IMR-90 (cell line): Measurements from ENCODE around the gene LCAT. TPM values are rescaled to one million over a fixed set of nuclear protein-coding genes. Genes with fewer than 3 reads are reported as not detected.

Experiments used
- ATAC-seq: fragments of 200-7000 bp; cut with Tn5 transposase; 2 replicates; pipeline ENCODE4 v1.9.1; 2020; ENCODE audit warnings: low read depth, mild to moderate bottlenecking, moderate library complexity
- BruUV-seq: library from RNA; stranded (reverse); fragments of 400-500 nt; replicated peaks from 2 replicates; lab custom pipeline; 2021; lab: Mats Ljungman, UMichigan
- CTCF ChIA-PET: fragments of 300-600 bp; formaldehyde crosslinking; extraction: SDS; loops from one replicate; lab custom pipeline; 2021; ENCODE audit warnings: antibody characterized with exemption; lab: Yijun Ruan, JAX
- POLR2A ChIA-PET: fragments of 300-600 bp; sonication (Branson Sonifier 250); formaldehyde crosslinking; loops from one replicate; lab custom pipeline; 2022; ENCODE audit warnings: antibody characterized with exemption; ENCODE audit not compliant: unreplicated experiment; lab: Charles Lee
- DNase-seq: peaks from one replicate; pipeline ENCODE4 v3.0.0; 2013
- H2AFZ ChIP-seq: replicated peaks from 2 replicates; pipeline ENCODE3; 2013; ENCODE audit warnings: low read length, mild to moderate bottlenecking; ENCODE audit not compliant: poor library complexity
- H2AK5ac ChIP-seq: 2 replicates; pipeline ENCODE4 v1.6.1; 2013; ENCODE audit warnings: low read depth, low read length, inconsistent platforms
- H2AK9ac ChIP-seq: replicated peaks from 2 replicates; pipeline ENCODE3; 2013; ENCODE audit warnings: mild to moderate bottlenecking, low read depth, low read length, moderate library complexity; ENCODE audit not compliant: poor library complexity
- H2BK120ac ChIP-seq: 2 replicates; pipeline ENCODE4 v1.6.1; 2013; ENCODE audit warnings: low read depth, low read length, inconsistent platforms
- H2BK15ac ChIP-seq: 3 replicates; pipeline ENCODE4 v1.6.1; 2013; ENCODE audit warnings: low read depth, low read length, inconsistent platforms
- H2BK20ac ChIP-seq: 2 replicates; pipeline ENCODE4 v1.6.1; 2013; ENCODE audit warnings: low read depth, mild to moderate bottlenecking, inconsistent platforms, low read length, moderate library complexity
- H2BK5ac ChIP-seq: 2 replicates; pipeline ENCODE4 v1.6.1; 2013; ENCODE audit warnings: mild to moderate bottlenecking, low read depth, low read length, inconsistent platforms; ENCODE audit not compliant: poor library complexity, severe bottlenecking
- H3K14ac ChIP-seq: replicated peaks from 2 replicates; pipeline ENCODE4 v1.6.1; 2013; ENCODE audit warnings: low read depth, low read length, inconsistent platforms
- H3K18ac ChIP-seq: 2 replicates; pipeline ENCODE4 v1.6.1; 2013; ENCODE audit warnings: low read depth, low read length, control low read depth
- H3K23ac ChIP-seq: 2 replicates; pipeline ENCODE4 v1.6.1; 2013; ENCODE audit warnings: low read depth, low read length, inconsistent platforms
- H3K27ac ChIP-seq: 2 replicates; pipeline ENCODE4 v1.5.1; 2013; ENCODE audit warnings: mild to moderate bottlenecking, control low read depth, low read length; ENCODE audit not compliant: insufficient read depth
- H3K27me3 ChIP-seq: 2 replicates; pipeline ENCODE4 v1.6.1; 2013; ENCODE audit warnings: low read length; ENCODE audit not compliant: control insufficient read depth, insufficient read depth
- H3K36me3 ChIP-seq: 2 replicates; pipeline ENCODE4 v1.6.1; 2013; ENCODE audit warnings: low read length, mixed read lengths; ENCODE audit not compliant: control insufficient read depth, insufficient read depth
- H3K4ac ChIP-seq: 2 replicates; pipeline ENCODE4 v1.6.1; 2013; ENCODE audit warnings: low read depth, low read length, inconsistent platforms
- H3K4me1 ChIP-seq: 2 replicates; pipeline ENCODE4 v1.6.1; 2013; ENCODE audit warnings: low read length, mixed read lengths; ENCODE audit not compliant: control insufficient read depth, insufficient read depth
- H3K4me2 ChIP-seq: 2 replicates; pipeline ENCODE4 v1.6.1; 2013; ENCODE audit warnings: low read depth, mild to moderate bottlenecking, control low read depth, low read length, moderate library complexity
- H3K4me3 ChIP-seq: 2 replicates; pipeline ENCODE4 v1.5.1; 2013; ENCODE audit warnings: low read depth, mild to moderate bottlenecking, control low read depth, low read length, moderate library complexity; ENCODE audit not compliant: insufficient read depth
- H3K56ac ChIP-seq: 2 replicates; pipeline ENCODE4 v1.6.1; 2013; ENCODE audit warnings: low read length, inconsistent platforms; ENCODE audit not compliant: insufficient read depth; ENCODE audit errors: extremely low read depth
- H3K79me1 ChIP-seq, 2 experiments: 2 replicates each; pipeline ENCODE4 v1.6.1; 2013; ENCODE audit warnings: low read length in 2 of 2, inconsistent platforms in 1 of 2, low read depth in 1 of 2
- H3K9ac ChIP-seq: 2 replicates; pipeline ENCODE4 v1.6.1; 2013; ENCODE audit warnings: low read depth, low read length, control low read depth
- H3K9me1 ChIP-seq: 2 replicates; pipeline ENCODE4 v1.6.1; 2013; ENCODE audit warnings: low read length, inconsistent platforms; ENCODE audit not compliant: insufficient read depth
- H3K9me3 ChIP-seq: 2 replicates; pipeline ENCODE4 v1.6.1; 2013; ENCODE audit warnings: low read length; ENCODE audit not compliant: control insufficient read depth, insufficient read depth
- H4K20me1 ChIP-seq: 2 replicates; pipeline ENCODE4 v1.6.1; 2013; ENCODE audit warnings: low read length, inconsistent platforms; ENCODE audit not compliant: insufficient read depth
- H4K5ac ChIP-seq: 2 replicates; pipeline ENCODE4 v1.6.1; 2013; ENCODE audit warnings: mild to moderate bottlenecking, low read depth, low read length, control low read depth
- H4K8ac ChIP-seq, 2 experiments: 2 replicates each; pipeline ENCODE4 v1.6.1; 2013; ENCODE audit warnings: low read depth in 2 of 2, low read length in 2 of 2, control low read depth in 1 of 2, inconsistent platforms in 1 of 2
- H4K91ac ChIP-seq: 2 replicates; pipeline ENCODE4 v1.6.1; 2013; ENCODE audit warnings: low read depth, low read length, inconsistent platforms; ENCODE audit not compliant: insufficient read depth
- CHD1 ChIP-seq: IDR thresholded peaks from 2 replicates; pipeline ENCODE4 v1.6.1; 2012; ENCODE audit warnings: low read depth, low read length, improper control_type of control experiment
- NFE2L2 ChIP-seq: fragments of 150-350 bp; IDR thresholded peaks from 2 replicates; pipeline ENCODE4 v1.6.1; 2016; ENCODE audit warnings: low read depth, mild to moderate bottlenecking, low read length
- RFX5 ChIP-seq: IDR thresholded peaks from 2 replicates; pipeline ENCODE4 v1.8.0; 2012; ENCODE audit warnings: low read depth, mild to moderate bottlenecking, low read length, moderate library complexity
- SMC3 ChIP-seq: fragments of 150-350 bp; IDR thresholded peaks from 2 replicates; pipeline ENCODE4 v1.6.1; 2016; ENCODE audit warnings: low read depth, mild to moderate bottlenecking, antibody characterized with exemption, low read length, moderate library complexity
- WGBS, 2 experiments: methylation state at CpG; one replicate each; pipeline versions ENCODE4 v1.1.5 to v1.1.7; 2013; ENCODE audit warnings: missing lambda C conversion rate in 2 of 2; ENCODE audit not compliant: insufficient read length in 1 of 2; ENCODE audit errors: extremely low coverage in 2 of 2; 5-methylcytosine and 5-hydroxymethylcytosine counted together
- dilution Hi-C: fragments of 300-500 bp; cut with HindIII; formaldehyde crosslinking; loops from one replicate; pipeline ENCODE4 v1.14.3; 2018; ENCODE audit warnings: low sequenced_read_pairs; ENCODE audit not compliant: unreplicated experiment
- in situ Hi-C: fragments of 300-500 bp; cut with MboI; formaldehyde crosslinking; loops from 3 replicates; pipeline ENCODE4 v1.14.3; 2019; ENCODE audit warnings: low sequenced_read_pairs, inconsistent platforms, mixed read lengths
- intact Hi-C: fragments of 100-400 bp; cut with micrococcal nuclease; formaldehyde crosslinking; loops from 2 replicates; pipeline ENCODE4 v1.10.0; 2022
- polyA plus RNA-seq, 3 experiments: library from polyadenylated mRNA; depleted of rRNA; stranded (reverse); fragments of >200 nt; gene quantifications; 2 replicates each; pipeline ENCODE4 v1.2.3, GENCODE V29; 2012; ENCODE audit warnings: low replicate concordance in 1 of 3
- total RNA-seq: library from RNA; depleted of rRNA; stranded (reverse); fragments of >200 nt; gene quantifications from 2 replicates; pipeline ENCODE4 v1.2.3, GENCODE V29; 2012

Gene LCAT
- total and polyA plus RNA-seq, 2 of the 4 experiments (the other 2 are of a cell fraction): 1.4 to 18.8 TPM

GRCh38 chr16:67963292-67963661, 19.4 kb upstream of the LCAT start:
- in situ Hi-C loops (no loop called here), dilution Hi-C loops (no loop called here), intact Hi-C loops (loop anchor here (10.0 kb wide), 1 partner anchor 262 kb away; no protein-coding TSS in a partner anchor)
- H3K4me1 ChIP-seq: peaks cover 52% of the 10 kb centered on the region
- no peak for DNase-seq
- no peak overlapping the region; a peak in 1 of 4 replicates for H4K8ac ChIP-seq
- no peak overlapping the region for H4K5ac ChIP-seq
- no peak overlapping the region for H3K27ac ChIP-seq
- ATAC-seq: no peak
- H3K14ac ChIP-seq: no peak overlapping the region
- H2BK20ac ChIP-seq: no peak overlapping the region
- H3K9me3 ChIP-seq: no peaks in the 10 kb centered on the region
- H2AFZ ChIP-seq: no peak overlapping the region
- H2BK15ac ChIP-seq: no peak overlapping the region
- peaks cover 48 to 96% of the 10 kb centered on the region in 2 experiments for H3K79me1 ChIP-seq
- H3K36me3 ChIP-seq: peaks cover 62% of the 10 kb centered on the region
- H2BK5ac ChIP-seq: no peak overlapping the region
- no peak overlapping the region for H3K4ac ChIP-seq
- CTCF ChIA-PET: no interaction called here
- H3K4me2 ChIP-seq: no peak overlapping the region
- no peaks in the 10 kb centered on the region for H3K27me3 ChIP-seq
- H3K9ac ChIP-seq: no peak overlapping the region
- no peak overlapping the region for H4K91ac ChIP-seq
- no peak overlapping the region for H3K18ac ChIP-seq
- no peak overlapping the region for H3K4me3 ChIP-seq
- H3K23ac ChIP-seq: no peak overlapping the region
- TF ChIP-seq CHD1: no peak
- no peak for TF ChIP-seq NFE2L2
- TF ChIP-seq SMC3: no peak
- no peak for TF ChIP-seq RFX5
- H4K20me1 ChIP-seq: peaks cover 94% of the 10 kb centered on the region
- no peak overlapping the region for H2AK5ac ChIP-seq
- no CpG with 5 or more reads among the region's 2 CpGs for WGBS, 2 experiments
- H2AK9ac ChIP-seq: no peak overlapping the region
- peaks cover 69% of the 10 kb centered on the region for H3K9me1 ChIP-seq
- no peak overlapping the region for H2BK120ac ChIP-seq
- POLR2A ChIA-PET: no interaction called here
- H3K56ac ChIP-seq: no peak overlapping the region
- BruUV-seq: no TSS peak
